ENCODE data around the gene IWS1.

IWS1 gene

DNA sequence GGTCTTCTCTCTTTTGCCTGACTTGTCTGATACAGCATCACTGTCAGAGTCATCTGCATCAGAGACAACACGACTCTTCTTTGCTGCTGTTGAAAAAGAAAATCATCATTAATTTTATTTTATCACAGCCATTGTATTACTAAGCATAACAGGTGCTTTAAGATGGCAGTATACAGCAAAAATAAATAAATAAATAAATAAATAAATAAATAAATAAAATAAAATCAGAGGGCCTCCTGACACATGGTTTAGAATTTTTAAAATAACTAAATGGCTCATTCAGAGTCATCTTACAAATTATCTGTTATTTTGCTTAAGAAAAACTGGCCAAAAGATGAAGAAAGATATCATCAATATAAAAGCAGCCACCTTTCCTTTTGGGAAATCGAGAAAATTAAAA, 22.8 kb downstream of the IWS1 start:
- ChIA-PET POLR2A (no interaction called here), CTCF (no interaction called here)
- DNase-seq (ENCODE audit: extremely low spot score) = no peak
- no peak for TF ChIP-seq ZNF384 (IDR thresholded peaks at IDR 0.05)
- no peak for TF ChIP-seq L3MBTL2 (conservative IDR thresholded peaks at IDR 0.05)
- no peak for TF ChIP-seq ARNT (IDR thresholded peaks at IDR 0.05)
- no peak for TF ChIP-seq HDGF (IDR thresholded peaks at IDR 0.05; ENCODE audit: borderline replicate concordance)
- TF ChIP-seq FOXA1 (IDR thresholded peaks at IDR 0.05) = no peak
- TF ChIP-seq LEF1 (IDR thresholded peaks at IDR 0.05; ENCODE audit: borderline replicate concordance) = no peak
- no peak for TF ChIP-seq FOXM1 (IDR thresholded peaks at IDR 0.05; ENCODE audit: borderline replicate concordance)
- no peak for TF ChIP-seq BHLHE40 (IDR thresholded peaks at IDR 0.05; ENCODE audit: borderline replicate concordance)
- TF ChIP-seq NFRKB (IDR thresholded peaks at IDR 0.05) = no peak
- TF ChIP-seq ELF4 (IDR thresholded peaks at IDR 0.05) = no peak
- no peak for TF ChIP-seq FOXK2 (IDR thresholded peaks at IDR 0.05)
- TF ChIP-seq SP1 (IDR thresholded peaks at IDR 0.05) = no peak
- TF ChIP-seq SUZ12 (IDR thresholded peaks at IDR 0.05) = no peak
- TF ChIP-seq, protein P1, sequence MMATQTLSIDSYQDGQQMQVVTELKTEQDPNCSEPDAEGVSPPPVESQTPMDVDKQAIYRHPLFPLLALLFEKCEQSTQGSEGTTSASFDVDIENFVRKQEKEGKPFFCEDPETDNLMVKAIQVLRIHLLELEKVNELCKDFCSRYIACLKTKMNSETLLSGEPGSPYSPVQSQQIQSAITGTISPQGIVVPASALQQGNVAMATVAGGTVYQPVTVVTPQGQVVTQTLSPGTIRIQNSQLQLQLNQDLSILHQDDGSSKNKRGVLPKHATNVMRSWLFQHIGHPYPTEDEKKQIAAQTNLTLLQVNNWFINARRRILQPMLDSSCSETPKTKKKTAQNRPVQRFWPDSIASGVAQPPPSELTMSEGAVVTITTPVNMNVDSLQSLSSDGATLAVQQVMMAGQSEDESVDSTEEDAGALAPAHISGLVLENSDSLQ (IDR thresholded peaks at IDR 0.05) = no peak

DNA sequence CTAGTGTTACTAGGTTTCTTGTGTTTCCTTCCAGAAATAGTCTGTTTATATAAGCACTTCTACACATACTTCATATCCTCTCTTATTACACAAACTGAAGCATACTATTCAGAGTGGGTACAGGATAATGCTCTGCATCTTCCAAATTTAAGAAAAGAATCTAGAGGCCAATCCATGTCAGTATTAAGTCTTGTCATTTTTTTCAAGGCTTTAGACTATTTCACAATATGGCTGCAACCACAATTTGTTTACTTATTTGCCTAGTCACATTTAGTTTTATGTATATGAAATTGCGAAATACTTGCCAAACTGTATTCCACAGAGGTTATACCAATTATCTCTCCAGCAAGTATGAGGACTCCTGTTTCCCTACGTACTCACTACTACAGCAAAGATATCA, 27.9 kb downstream of the IWS1 start:
- no peak for DNase-seq (ENCODE audit: extremely low spot score)
- TF ChIP-seq CTBP1 (IDR thresholded peaks at IDR 0.05; ENCODE audit: borderline replicate concordance) = no peak
- TF ChIP-seq L3MBTL2 (conservative IDR thresholded peaks at IDR 0.05) = no peak
- no peak for TF ChIP-seq SP1 (IDR thresholded peaks at IDR 0.05)
- ChIA-PET POLR2A (no interaction called here), CTCF (no interaction called here)

GRCh38 chr2:127490283-127490682, 36.0 kb downstream of the IWS1 start:
- TF ChIP-seq FOXM1 (IDR thresholded peaks at IDR 0.05; ENCODE audit: borderline replicate concordance) (no peak), NFRKB (IDR thresholded peaks at IDR 0.05) (no peak), ARNT (IDR thresholded peaks at IDR 0.05) (no peak), HDGF (IDR thresholded peaks at IDR 0.05; ENCODE audit: borderline replicate concordance) (no peak), SP1 (IDR thresholded peaks at IDR 0.05) (no peak), ELF4 (IDR thresholded peaks at IDR 0.05) (no peak), CTBP1 (IDR thresholded peaks at IDR 0.05; ENCODE audit: borderline replicate concordance) (no peak), L3MBTL2 (conservative IDR thresholded peaks at IDR 0.05) (no peak), LEF1 (IDR thresholded peaks at IDR 0.05; ENCODE audit: borderline replicate concordance) (no peak), TARDBP (IDR thresholded peaks at IDR 0.05) (no peak), FOXK2 (IDR thresholded peaks at IDR 0.05) (no peak), BHLHE40 (IDR thresholded peaks at IDR 0.05; ENCODE audit: borderline replicate concordance) (no peak), SUZ12 (IDR thresholded peaks at IDR 0.05) (no peak), FOXA1 (IDR thresholded peaks at IDR 0.05) (no peak), ZNF384 (IDR thresholded peaks at IDR 0.05) (no peak)
- TF ChIP-seq, protein P1 (IDR thresholded peaks at IDR 0.05) = no peak
- ChIA-PET POLR2A (no interaction called here), CTCF (no interaction called here)
- DNase-seq (ENCODE audit: extremely low spot score) = no peak

DNA sequence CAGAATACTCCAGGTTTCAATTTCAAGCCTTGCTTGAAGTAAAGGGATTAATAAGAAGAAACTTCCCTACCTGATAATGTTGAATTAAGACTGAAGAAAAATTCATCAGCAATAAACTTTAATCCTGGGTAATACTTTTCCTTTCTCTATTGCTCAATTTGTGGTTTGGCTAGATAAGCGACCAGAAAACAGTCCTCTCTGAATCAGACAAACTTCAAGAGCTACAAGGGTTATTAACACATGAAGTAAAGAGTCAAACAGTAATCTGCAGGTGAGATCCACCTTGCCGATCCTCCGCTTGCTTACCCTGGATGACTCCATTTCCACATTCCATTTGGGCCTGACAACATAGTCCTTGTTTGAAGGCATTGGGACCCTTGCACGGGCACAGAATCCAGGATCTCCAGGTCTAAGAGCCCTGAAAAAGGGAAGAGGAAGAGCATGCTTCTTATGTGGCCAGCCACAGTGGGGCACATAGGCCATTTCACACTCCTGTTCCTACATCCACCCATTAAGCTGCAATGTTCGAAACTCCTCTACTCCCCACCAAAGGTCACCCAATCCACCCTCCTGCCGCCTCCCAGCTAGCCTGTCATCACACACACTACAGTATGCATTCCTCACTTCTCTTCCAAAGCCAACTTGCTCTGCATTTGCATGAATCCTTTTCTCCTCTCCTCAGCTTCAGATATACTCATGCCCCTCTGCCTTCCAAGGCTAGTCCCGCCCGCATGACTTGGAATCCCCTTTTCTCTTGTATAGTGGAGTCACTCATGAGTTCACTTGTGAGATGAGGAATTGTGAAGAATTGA, 39.8 kb downstream of the IWS1 start:
- CTCF ChIA-PET = no interaction called here
- no peak for TF ChIP-seq SP1 (IDR thresholded peaks at IDR 0.05)
- no peak for TF ChIP-seq L3MBTL2 (conservative IDR thresholded peaks at IDR 0.05)
- TF ChIP-seq TARDBP (IDR thresholded peaks at IDR 0.05) = no peak
- TF ChIP-seq CTBP1 (IDR thresholded peaks at IDR 0.05; ENCODE audit: borderline replicate concordance) = no peak
- no peak for TF ChIP-seq BHLHE40 (IDR thresholded peaks at IDR 0.05; ENCODE audit: borderline replicate concordance)
- no peak for TF ChIP-seq LEF1 (IDR thresholded peaks at IDR 0.05; ENCODE audit: borderline replicate concordance)
- TF ChIP-seq, protein P1 (IDR thresholded peaks at IDR 0.05) = no peak
- TF ChIP-seq FOXM1 (IDR thresholded peaks at IDR 0.05; ENCODE audit: borderline replicate concordance) = no peak
- no peak for TF ChIP-seq ARNT (IDR thresholded peaks at IDR 0.05)
- TF ChIP-seq FOXK2 (IDR thresholded peaks at IDR 0.05) = no peak
- TF ChIP-seq SUZ12 (IDR thresholded peaks at IDR 0.05) = no peak
- TF ChIP-seq HDGF (IDR thresholded peaks at IDR 0.05; ENCODE audit: borderline replicate concordance) = no peak
- no peak for TF ChIP-seq ZNF384 (IDR thresholded peaks at IDR 0.05)
- no peak for TF ChIP-seq NFRKB (IDR thresholded peaks at IDR 0.05)
- no peak for TF ChIP-seq ELF4 (IDR thresholded peaks at IDR 0.05)
- TF ChIP-seq FOXA1 (IDR thresholded peaks at IDR 0.05) = no peak
- POLR2A ChIA-PET = no interaction called here
- no peak for DNase-seq (ENCODE audit: extremely low spot score)

DNA sequence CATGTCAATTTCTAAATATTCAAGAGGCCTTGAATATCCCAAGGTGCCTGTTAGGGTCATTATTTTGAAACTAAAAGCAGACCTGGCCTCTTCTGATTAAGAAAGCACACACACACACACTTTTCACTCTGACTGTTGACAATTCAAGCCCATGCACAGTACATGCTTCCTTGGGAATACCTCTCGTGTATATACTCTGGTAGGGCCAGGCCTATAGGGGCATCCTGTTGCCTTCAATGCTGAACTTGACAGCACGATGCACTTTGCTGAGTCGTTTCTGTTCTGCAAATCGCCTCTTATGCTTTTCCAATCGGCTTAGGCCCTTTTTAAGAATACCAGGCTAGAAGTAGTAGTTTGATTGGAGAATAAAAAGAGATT, 40.6 kb downstream of the IWS1 start:
- POLR2A ChIA-PET = no interaction called here
- CTCF ChIA-PET = no interaction called here
- no peak for DNase-seq (ENCODE audit: extremely low spot score)
- no peak for TF ChIP-seq CTBP1 (IDR thresholded peaks at IDR 0.05; ENCODE audit: borderline replicate concordance)
- TF ChIP-seq SP1 (IDR thresholded peaks at IDR 0.05) = no peak
- no peak for TF ChIP-seq ELF4 (IDR thresholded peaks at IDR 0.05)

DNA sequence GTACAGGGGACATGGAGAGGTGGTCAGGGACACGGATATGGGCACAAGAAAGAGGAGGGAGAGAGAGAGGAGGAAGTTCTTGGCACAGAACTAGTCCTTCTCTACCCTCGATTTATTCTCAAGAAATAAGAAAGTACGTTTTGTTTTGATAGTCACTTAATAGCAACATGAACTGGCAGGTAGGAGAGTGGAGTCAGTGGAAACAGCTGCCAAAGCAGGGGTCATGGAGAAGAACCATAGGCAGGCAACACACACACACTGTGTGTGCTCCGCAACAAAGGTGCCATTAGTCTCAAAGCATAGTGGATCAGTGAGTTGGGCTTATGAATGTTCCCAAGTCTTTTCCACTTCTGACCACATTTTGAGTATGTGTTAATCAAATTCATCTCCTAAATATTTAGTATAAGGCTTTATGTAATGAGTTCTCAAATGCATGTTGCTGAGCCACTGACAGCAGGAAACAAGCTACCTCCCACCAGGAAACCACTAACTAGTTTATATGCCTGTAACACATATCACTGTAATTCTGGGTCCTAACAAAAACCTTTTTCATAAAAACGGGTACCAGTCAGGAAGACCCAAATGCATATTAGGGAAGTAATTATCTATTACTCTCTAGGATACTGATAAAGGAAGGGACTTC, 41.1 kb downstream of the IWS1 start:
- no peak for DNase-seq (ENCODE audit: extremely low spot score)
- ChIA-PET POLR2A (no interaction called here), CTCF (no interaction called here)
- TF ChIP-seq ARNT (IDR thresholded peaks at IDR 0.05) = no peak
- TF ChIP-seq HDGF (IDR thresholded peaks at IDR 0.05; ENCODE audit: borderline replicate concordance) = no peak
- no peak for TF ChIP-seq BHLHE40 (IDR thresholded peaks at IDR 0.05; ENCODE audit: borderline replicate concordance)
- no peak for TF ChIP-seq CTBP1 (IDR thresholded peaks at IDR 0.05; ENCODE audit: borderline replicate concordance)
- TF ChIP-seq SP1 (IDR thresholded peaks at IDR 0.05) = no peak
- no peak for TF ChIP-seq ZNF384 (IDR thresholded peaks at IDR 0.05)
- TF ChIP-seq, protein P1 (IDR thresholded peaks at IDR 0.05) = no peak
- no peak for TF ChIP-seq FOXK2 (IDR thresholded peaks at IDR 0.05)
- no peak for TF ChIP-seq TARDBP (IDR thresholded peaks at IDR 0.05)
- no peak for TF ChIP-seq SUZ12 (IDR thresholded peaks at IDR 0.05)

Measured in HEK293T (cell line).